Cardiac fibroblast (primary cell): Measurements from ENCODE around the gene KL.

Source experiments
- DNase-seq, 2 donors: peaks; one replicate each; pipeline versions ENCODE4 v3.0.0 to v3.0.0-alpha.2; 2010; ENCODE audit warnings: low read depth in 2 of 2
- H3K4me3 ChIP-seq, 2 donors: replicated peaks in 1 of 2; 1 replicate in 1 of 2; 2 replicates in 1 of 2; pipeline ENCODE4 v1.5.1; 2011; ENCODE audit warnings: low read depth in 2 of 2, low read length in 2 of 2, mild to moderate bottlenecking in 2 of 2, moderate library complexity in 1 of 2
- TF ChIP-seq, protein P1 (sequence below): IDR thresholded peaks from one replicate; pipeline ENCODE4 v1.5.1; 2011; ENCODE audit warnings: low read depth, mild to moderate bottlenecking, low read length, inconsistent platforms

Gene KL

DNA sequence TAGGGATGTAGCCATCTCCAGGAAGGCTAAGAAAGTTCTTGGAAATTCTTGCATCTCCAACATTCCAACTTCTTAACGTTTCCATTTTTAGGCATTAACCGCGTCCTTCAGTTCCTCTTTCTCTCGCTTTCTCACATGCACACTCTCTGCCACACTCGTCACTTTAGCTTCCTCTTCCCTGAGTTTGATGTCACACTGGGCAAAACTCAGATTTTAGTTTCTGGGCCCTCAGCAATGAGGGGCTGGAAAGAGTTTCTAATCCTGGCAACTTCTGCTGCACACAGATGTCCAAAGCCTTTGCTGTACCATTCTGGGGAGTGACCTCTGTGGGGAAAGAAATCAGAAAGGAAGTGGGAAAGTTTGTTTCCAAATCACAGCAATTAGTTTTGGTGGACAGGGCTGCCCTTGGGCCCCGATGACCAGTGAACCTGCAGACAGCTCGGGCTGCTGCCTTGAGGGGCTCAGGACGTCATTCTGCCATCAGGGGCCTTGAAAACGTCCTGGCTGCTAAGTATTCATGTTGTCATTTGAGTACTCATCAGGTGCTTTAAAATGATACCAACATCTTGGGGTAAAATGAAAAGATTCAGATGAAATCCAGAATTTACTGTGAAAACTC is 89.3 kb downstream of the KL start:
- TF ChIP-seq, protein P1, sequence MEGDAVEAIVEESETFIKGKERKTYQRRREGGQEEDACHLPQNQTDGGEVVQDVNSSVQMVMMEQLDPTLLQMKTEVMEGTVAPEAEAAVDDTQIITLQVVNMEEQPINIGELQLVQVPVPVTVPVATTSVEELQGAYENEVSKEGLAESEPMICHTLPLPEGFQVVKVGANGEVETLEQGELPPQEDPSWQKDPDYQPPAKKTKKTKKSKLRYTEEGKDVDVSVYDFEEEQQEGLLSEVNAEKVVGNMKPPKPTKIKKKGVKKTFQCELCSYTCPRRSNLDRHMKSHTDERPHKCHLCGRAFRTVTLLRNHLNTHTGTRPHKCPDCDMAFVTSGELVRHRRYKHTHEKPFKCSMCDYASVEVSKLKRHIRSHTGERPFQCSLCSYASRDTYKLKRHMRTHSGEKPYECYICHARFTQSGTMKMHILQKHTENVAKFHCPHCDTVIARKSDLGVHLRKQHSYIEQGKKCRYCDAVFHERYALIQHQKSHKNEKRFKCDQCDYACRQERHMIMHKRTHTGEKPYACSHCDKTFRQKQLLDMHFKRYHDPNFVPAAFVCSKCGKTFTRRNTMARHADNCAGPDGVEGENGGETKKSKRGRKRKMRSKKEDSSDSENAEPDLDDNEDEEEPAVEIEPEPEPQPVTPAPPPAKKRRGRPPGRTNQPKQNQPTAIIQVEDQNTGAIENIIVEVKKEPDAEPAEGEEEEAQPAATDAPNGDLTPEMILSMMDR, result no peak
- DNase-seq, result no peak
- no peak overlapping the region for H3K4me3 ChIP-seq

DNA sequence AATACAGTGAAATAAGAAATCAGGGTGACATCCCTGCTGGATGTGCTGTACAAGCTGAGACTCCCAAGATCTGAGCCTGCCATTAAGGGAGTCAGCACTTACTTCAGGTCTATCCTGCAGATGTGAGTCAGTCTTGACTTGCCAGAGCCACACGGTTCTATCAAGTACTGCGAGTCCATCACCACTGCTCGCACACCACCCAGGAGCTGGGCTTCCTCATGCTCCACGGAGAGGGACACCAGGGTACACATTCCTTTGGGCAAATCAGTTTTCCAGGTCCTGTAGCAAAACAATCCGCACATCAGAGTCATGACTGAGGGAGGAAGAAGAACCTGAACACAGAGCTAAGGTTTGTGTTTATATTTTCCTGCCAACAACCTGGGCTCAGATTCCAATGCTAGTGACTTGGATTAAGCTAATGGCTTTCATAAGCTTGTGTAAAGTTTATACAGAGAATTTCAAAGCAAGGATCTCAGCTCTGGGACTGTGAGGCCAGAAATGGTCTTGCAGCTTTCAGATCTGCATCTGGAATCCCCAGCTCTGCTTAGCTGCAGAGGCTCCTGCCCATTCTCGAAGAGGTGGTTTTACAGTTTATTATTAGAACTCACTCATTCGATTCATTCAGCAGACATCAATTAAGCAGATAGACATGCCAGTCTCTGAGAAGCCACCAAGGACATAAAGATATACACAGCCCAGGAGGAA is 90.6 kb downstream of the KL start:
- DNase-seq, result no peak
- TF ChIP-seq, protein P1, result no peak
- H3K4me3 ChIP-seq, result no peak overlapping the region

DNA sequence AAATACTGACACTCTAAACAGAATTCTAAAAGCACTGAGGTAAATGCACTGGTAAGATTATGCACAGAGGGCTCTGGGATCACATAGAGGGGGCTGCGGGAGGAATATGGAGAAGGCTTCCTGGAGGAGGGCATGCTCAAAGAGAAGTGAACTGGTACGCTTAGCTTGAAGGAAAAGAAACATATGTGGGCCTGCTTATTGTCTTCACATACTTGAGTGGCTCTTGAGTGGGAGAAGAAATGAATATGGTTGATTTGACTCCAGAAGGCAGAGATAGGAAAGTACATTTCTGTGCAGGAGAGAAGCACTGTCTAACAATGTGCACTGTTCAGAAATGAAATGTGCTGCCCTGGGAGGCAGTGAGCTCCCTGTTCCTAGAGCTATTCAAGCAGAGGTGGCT is 91.1 kb downstream of the KL start:
- DNase-seq, result no peak
- TF ChIP-seq, protein P1, result no peak
- no peak overlapping the region for H3K4me3 ChIP-seq

DNA sequence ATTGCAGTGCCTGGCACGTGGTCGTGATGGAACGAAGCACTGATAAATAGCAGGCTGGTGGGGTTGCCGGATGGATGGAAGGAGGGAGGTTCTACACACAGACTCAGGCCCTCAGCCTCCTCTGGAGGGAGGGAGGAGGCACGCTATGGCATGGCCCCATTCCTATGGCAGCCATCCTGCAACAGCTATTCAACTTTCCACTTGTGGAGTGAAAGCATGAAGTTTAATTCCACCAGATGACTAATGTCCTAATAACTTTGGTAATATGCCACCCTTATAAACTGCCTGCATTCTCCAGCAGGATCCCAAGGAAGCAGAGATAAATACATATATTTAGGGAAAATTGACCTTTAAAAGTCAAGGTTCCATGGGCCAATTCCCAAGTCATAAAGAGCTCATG is 92.4 kb downstream of the KL start:
- DNase-seq, result peak; percentile 44 to 46
- no peak overlapping the region for H3K4me3 ChIP-seq
- TF ChIP-seq, protein P1, result no peak

DNA sequence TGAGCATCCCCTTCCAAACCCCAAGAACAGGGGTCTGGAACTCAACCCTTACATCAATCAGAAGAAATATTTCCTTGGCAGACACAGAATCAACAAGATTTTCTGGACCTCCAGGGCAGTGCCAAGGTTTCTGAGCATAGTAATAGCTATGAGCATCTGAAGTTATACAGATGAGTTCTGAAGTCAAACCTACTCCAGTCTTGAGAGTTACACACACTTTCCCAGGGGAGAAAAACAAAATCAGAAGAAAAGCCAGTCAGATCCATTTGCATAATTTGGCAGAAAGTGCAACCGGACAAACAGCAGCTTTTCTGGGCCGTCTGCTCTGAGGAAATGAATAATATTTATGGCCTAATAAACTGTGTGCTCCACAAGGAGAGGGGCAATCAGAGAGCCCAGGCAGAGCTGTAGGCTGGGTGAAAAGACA is 93.1 kb downstream of the KL start:
- peak in 1 of 2 donors; percentile 48 for DNase-seq
- no peak overlapping the region for H3K4me3 ChIP-seq
- TF ChIP-seq, protein P1, result no peak

DNA sequence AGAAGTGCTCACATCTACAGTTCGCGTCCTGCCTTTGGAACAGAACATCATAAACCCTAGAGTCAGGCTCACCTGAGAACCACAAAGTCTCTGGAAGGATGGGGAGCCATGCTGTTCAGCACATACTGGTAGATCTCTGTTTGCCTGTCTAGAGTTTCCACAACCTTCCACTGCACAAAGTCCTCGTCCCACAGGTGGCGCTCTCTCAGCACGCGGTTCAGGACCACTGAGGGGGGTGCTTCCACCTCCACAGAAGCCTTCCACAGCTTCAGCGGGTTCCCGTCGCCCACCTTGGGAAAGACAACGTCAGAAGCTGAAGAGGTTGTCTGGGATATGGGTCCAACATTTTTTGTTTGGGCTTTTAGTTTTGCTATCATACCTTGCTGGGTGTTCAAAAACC is 93.6 kb downstream of the KL start:
- no peak overlapping the region for H3K4me3 ChIP-seq
- no peak for DNase-seq
- TF ChIP-seq, protein P1, result peak; percentile 40
